Measurements from ENCODE around the gene ZNF227.

GRCh38 chr19:44258136-44258535 lies 45.8 kb downstream of the ZNF227 start:
- no peak for TF ChIP-seq ZNF274 (IDR thresholded peaks at IDR 0.05; ENCODE audit: low read depth, low read length)
- TF ChIP-seq SUZ12 (IDR thresholded peaks at IDR 0.05; ENCODE audit: extremely low read depth, insufficient read depth, insufficient read length): no peak
